HEK293 (cell line): ENCODE measurements around the gene LSMEM2.

Source experiments
- CTCF ChIA-PET: fragments of 350-600 bp; formaldehyde crosslinking; extraction: SDS; loops from one replicate; lab custom pipeline; 2021; ENCODE audit warnings: antibody characterized with exemption; lab: Yijun Ruan, JAX
- POLR2A ChIA-PET: fragments of 300-600 bp; formaldehyde crosslinking; extraction: SDS; loops from one replicate; lab custom pipeline; 2020; ENCODE audit warnings: antibody characterized with exemption, inconsistent platforms; lab: Yijun Ruan, JAX
- H3K27ac ChIP-seq: fragments of 200-500 bp; sonication (Bioruptor generic); 2 replicates; pipeline ENCODE4 v1.5.1; 2014; ENCODE audit warnings: low read depth, low read length, control low read depth, inconsistent platforms; ENCODE audit errors: extremely low read depth
- H3K36me3 ChIP-seq, 2 experiments: fragments of 200-500 bp in 1 of 2; sonication (Bioruptor generic) in 1 of 2; 1 replicate in 1 of 2; 2 replicates in 1 of 2; pipeline ENCODE4 v1.5.1; 2014 to 2017; ENCODE audit warnings: inconsistent platforms in 2 of 2, low read length in 2 of 2; ENCODE audit not compliant: control insufficient read depth in 2 of 2, insufficient read depth in 1 of 2
- H3K4me1 ChIP-seq: fragments of 200-500 bp; sonication (Bioruptor generic); 2 replicates; pipeline ENCODE4 v1.5.1; 2014; ENCODE audit warnings: mild to moderate bottlenecking, low read length, inconsistent platforms; ENCODE audit not compliant: control insufficient read depth, insufficient read depth
- H3K4me3 ChIP-seq: 2 replicates; pipeline ENCODE4 v1.5.1; 2011; ENCODE audit warnings: low read depth, mild to moderate bottlenecking, control low read depth, low read length, moderate library complexity
- H3K9me3 ChIP-seq: fragments of 200-500 bp; sonication (Bioruptor generic); 2 replicates; pipeline ENCODE4 v1.5.1; 2014; ENCODE audit warnings: low read depth, low read length, inconsistent platforms; ENCODE audit not compliant: control insufficient read depth, insufficient read depth
- MEIS1 ChIP-seq: sonication (generic); formaldehyde crosslinking; IDR thresholded peaks from 2 replicates; pipeline ENCODE4 v1.8.1; 2022; ENCODE audit warnings: missing genetic modification reagents, mild to moderate bottlenecking, borderline replicate concordance
- MZF1 ChIP-seq: fragments of 450-650 bp; formaldehyde crosslinking; IDR thresholded peaks from 2 replicates; pipeline ENCODE4 v1.5.1; 2017; ENCODE audit warnings: missing biosample characterization, missing genetic modification characterization, borderline replicate concordance
- TCF7L2 ChIP-seq: IDR thresholded peaks from 2 replicates; pipeline ENCODE4 v1.6.1; 2011; ENCODE audit warnings: low read depth, mild to moderate bottlenecking, inconsistent platforms, low read length, moderate library complexity, borderline replicate concordance
- ZBTB8A ChIP-seq: fragments of 450-650 bp; formaldehyde crosslinking; IDR thresholded peaks from 2 replicates; pipeline ENCODE4 v1.5.1; 2016; ENCODE audit warnings: missing biosample characterization, missing genetic modification characterization
- ZNF10 ChIP-seq: fragments of 450-650 bp; formaldehyde crosslinking; IDR thresholded peaks from 2 replicates; pipeline ENCODE4 v1.5.1; 2017; ENCODE audit warnings: missing biosample characterization, missing genetic modification characterization
- ZNF19 ChIP-seq: fragments of 450-650 bp; formaldehyde crosslinking; IDR thresholded peaks from 2 replicates; pipeline ENCODE4; 2016; ENCODE audit warnings: missing biosample characterization, missing genetic modification characterization, low read depth
- ZNF521 ChIP-seq: fragments of 450-650 bp; formaldehyde crosslinking; IDR thresholded peaks from 2 replicates; pipeline ENCODE4 v1.5.1; 2017; ENCODE audit warnings: missing biosample characterization, mild to moderate bottlenecking, missing genetic modification characterization
- ZNF600 ChIP-seq: fragments of 450-650 bp; formaldehyde crosslinking; IDR thresholded peaks from 2 replicates; pipeline ENCODE4 v1.5.1; 2016; ENCODE audit warnings: missing biosample characterization, missing genetic modification characterization
- ZNF670 ChIP-seq: fragments of 450-650 bp; formaldehyde crosslinking; IDR thresholded peaks from 2 replicates; pipeline ENCODE4 v1.5.1; 2016; ENCODE audit warnings: missing biosample characterization, missing genetic modification characterization, low read depth
- ZNF701 ChIP-seq: fragments of 450-650 bp; formaldehyde crosslinking; IDR thresholded peaks from 2 replicates; pipeline ENCODE4 v1.5.1; 2016; ENCODE audit warnings: missing biosample characterization, missing genetic modification characterization
- TF ChIP-seq, protein P1 (sequence below): fragments of 450-650 bp; formaldehyde crosslinking; IDR thresholded peaks from 2 replicates; pipeline ENCODE4 v1.5.1; 2016; ENCODE audit warnings: missing biosample characterization, missing genetic modification characterization
- TF ChIP-seq, protein P2 (sequence below): fragments of 450-650 bp; formaldehyde crosslinking; IDR thresholded peaks from 2 replicates; pipeline ENCODE4 v1.5.1; 2016; ENCODE audit warnings: missing biosample characterization, missing genetic modification characterization
- TF ChIP-seq, protein P3 (sequence below): fragments of 450-650 bp; formaldehyde crosslinking; IDR thresholded peaks from 2 replicates; pipeline ENCODE4 v1.5.1; 2016; ENCODE audit warnings: missing biosample characterization, missing genetic modification characterization, low read depth
- TF ChIP-seq, protein P4 (sequence below): fragments of 450-650 bp; formaldehyde crosslinking; IDR thresholded peaks from 2 replicates; pipeline ENCODE4 v1.5.1; 2016; ENCODE audit warnings: missing biosample characterization, missing genetic modification characterization, borderline replicate concordance
- TF ChIP-seq, protein P5 (sequence below): fragments of 450-650 bp; formaldehyde crosslinking; optimal IDR thresholded peaks from 2 replicates; pipeline ENCODE3; 2016; ENCODE audit warnings: missing biosample characterization, mild to moderate bottlenecking, missing genetic modification characterization
- TF ChIP-seq, protein P6 (sequence below): fragments of 450-650 bp; formaldehyde crosslinking; IDR thresholded peaks from 2 replicates; pipeline ENCODE4 v1.5.1; 2016; ENCODE audit warnings: missing biosample characterization, missing genetic modification characterization

The LSMEM2 gene

DNA sequence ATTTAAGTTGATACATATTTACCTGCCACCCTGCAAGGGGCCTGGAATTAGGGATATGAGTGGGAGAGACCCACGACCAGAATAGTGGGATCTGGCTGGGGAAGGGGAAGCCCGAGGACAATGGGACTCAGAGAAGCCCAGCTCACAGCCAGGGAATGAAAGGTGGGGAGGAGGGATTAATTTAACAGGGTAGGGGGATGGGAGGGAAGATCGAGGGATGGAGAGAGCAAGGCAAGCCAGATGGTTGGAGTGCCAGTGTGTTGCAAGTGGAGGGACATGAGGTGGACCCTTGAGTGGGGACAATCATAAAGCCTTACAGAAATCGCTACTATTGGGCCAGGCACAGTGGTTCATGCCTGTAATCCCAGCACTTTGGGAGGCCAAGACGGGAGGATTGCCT, 47.3 kb upstream of the LSMEM2 start (continued):
- TF ChIP-seq, protein P1, sequence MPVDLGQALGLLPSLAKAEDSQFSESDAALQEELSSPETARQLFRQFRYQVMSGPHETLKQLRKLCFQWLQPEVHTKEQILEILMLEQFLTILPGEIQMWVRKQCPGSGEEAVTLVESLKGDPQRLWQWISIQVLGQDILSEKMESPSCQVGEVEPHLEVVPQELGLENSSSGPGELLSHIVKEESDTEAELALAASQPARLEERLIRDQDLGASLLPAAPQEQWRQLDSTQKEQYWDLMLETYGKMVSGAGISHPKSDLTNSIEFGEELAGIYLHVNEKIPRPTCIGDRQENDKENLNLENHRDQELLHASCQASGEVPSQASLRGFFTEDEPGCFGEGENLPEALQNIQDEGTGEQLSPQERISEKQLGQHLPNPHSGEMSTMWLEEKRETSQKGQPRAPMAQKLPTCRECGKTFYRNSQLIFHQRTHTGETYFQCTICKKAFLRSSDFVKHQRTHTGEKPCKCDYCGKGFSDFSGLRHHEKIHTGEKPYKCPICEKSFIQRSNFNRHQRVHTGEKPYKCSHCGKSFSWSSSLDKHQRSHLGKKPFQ (tag by site-specific recombination) = no peak
- TF ChIP-seq, protein P2, sequence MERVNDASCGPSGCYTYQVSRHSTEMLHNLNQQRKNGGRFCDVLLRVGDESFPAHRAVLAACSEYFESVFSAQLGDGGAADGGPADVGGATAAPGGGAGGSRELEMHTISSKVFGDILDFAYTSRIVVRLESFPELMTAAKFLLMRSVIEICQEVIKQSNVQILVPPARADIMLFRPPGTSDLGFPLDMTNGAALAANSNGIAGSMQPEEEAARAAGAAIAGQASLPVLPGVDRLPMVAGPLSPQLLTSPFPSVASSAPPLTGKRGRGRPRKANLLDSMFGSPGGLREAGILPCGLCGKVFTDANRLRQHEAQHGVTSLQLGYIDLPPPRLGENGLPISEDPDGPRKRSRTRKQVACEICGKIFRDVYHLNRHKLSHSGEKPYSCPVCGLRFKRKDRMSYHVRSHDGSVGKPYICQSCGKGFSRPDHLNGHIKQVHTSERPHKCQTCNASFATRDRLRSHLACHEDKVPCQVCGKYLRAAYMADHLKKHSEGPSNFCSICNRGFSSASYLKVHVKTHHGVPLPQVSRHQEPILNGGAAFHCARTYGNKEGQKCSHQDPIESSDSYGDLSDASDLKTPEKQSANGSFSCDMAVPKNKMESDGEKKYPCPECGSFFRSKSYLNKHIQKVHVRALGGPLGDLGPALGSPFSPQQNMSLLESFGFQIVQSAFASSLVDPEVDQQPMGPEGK (tag by site-specific recombination) = no peak
- TF ChIP-seq ZNF600 (tag by site-specific recombination) = no peak
- TF ChIP-seq, protein P3, sequence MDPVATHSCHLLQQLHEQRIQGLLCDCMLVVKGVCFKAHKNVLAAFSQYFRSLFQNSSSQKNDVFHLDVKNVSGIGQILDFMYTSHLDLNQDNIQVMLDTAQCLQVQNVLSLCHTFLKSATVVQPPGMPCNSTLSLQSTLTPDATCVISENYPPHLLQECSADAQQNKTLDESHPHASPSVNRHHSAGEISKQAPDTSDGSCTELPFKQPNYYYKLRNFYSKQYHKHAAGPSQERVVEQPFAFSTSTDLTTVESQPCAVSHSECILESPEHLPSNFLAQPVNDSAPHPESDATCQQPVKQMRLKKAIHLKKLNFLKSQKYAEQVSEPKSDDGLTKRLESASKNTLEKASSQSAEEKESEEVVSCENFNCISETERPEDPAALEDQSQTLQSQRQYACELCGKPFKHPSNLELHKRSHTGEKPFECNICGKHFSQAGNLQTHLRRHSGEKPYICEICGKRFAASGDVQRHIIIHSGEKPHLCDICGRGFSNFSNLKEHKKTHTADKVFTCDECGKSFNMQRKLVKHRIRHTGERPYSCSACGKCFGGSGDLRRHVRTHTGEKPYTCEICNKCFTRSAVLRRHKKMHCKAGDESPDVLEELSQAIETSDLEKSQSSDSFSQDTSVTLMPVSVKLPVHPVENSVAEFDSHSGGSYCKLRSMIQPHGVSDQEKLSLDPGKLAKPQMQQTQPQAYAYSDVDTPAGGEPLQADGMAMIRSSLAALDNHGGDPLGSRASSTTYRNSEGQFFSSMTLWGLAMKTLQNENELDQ = no peak
- TF ChIP-seq ZNF19 (tag by site-specific recombination) = no peak
- TF ChIP-seq TCF7L2 = no peak
- TF ChIP-seq, all 188 proteins: peak for 0

DNA sequence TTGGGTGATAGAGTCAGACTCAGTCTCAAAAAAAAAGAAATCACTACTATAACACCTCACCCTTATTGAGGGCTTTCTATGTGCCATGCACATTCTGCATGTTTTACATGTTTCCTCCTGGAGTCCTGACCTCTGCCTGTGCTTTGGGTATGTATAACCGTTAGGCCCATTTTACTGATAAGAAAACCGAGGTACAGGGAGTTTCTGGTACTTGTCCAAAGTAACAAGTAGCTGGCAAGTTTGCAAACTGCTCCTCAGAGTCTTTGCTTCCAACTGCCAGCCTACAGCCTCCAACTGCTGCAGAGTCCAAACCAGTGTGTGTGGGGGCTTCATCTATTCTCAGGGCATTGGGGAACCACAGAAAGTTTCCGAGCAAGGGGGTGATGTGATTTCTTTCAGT, 46.6 kb upstream of the LSMEM2 start:
- peaks cover 5% of the 10 kb centered on the region for H3K4me1 ChIP-seq
- no peak for TF ChIP-seq MZF1
- TF ChIP-seq, protein P4, sequence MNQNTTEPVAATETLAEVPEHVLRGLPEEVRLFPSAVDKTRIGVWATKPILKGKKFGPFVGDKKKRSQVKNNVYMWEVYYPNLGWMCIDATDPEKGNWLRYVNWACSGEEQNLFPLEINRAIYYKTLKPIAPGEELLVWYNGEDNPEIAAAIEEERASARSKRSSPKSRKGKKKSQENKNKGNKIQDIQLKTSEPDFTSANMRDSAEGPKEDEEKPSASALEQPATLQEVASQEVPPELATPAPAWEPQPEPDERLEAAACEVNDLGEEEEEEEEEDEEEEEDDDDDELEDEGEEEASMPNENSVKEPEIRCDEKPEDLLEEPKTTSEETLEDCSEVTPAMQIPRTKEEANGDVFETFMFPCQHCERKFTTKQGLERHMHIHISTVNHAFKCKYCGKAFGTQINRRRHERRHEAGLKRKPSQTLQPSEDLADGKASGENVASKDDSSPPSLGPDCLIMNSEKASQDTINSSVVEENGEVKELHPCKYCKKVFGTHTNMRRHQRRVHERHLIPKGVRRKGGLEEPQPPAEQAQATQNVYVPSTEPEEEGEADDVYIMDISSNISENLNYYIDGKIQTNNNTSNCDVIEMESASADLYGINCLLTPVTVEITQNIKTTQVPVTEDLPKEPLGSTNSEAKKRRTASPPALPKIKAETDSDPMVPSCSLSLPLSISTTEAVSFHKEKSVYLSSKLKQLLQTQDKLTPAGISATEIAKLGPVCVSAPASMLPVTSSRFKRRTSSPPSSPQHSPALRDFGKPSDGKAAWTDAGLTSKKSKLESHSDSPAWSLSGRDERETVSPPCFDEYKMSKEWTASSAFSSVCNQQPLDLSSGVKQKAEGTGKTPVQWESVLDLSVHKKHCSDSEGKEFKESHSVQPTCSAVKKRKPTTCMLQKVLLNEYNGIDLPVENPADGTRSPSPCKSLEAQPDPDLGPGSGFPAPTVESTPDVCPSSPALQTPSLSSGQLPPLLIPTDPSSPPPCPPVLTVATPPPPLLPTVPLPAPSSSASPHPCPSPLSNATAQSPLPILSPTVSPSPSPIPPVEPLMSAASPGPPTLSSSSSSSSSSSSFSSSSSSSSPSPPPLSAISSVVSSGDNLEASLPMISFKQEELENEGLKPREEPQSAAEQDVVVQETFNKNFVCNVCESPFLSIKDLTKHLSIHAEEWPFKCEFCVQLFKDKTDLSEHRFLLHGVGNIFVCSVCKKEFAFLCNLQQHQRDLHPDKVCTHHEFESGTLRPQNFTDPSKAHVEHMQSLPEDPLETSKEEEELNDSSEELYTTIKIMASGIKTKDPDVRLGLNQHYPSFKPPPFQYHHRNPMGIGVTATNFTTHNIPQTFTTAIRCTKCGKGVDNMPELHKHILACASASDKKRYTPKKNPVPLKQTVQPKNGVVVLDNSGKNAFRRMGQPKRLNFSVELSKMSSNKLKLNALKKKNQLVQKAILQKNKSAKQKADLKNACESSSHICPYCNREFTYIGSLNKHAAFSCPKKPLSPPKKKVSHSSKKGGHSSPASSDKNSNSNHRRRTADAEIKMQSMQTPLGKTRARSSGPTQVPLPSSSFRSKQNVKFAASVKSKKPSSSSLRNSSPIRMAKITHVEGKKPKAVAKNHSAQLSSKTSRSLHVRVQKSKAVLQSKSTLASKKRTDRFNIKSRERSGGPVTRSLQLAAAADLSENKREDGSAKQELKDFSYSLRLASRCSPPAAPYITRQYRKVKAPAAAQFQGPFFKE (tag by site-specific recombination) = no peak
- no peak for TF ChIP-seq ZNF521
- no peak for TF ChIP-seq ZNF10 (tag by site-specific recombination)
- TF ChIP-seq ZBTB8A (tag by site-specific recombination) = no peak
- no peak for TF ChIP-seq ZNF670 (tag by site-specific recombination)
- TF ChIP-seq, protein P5, sequence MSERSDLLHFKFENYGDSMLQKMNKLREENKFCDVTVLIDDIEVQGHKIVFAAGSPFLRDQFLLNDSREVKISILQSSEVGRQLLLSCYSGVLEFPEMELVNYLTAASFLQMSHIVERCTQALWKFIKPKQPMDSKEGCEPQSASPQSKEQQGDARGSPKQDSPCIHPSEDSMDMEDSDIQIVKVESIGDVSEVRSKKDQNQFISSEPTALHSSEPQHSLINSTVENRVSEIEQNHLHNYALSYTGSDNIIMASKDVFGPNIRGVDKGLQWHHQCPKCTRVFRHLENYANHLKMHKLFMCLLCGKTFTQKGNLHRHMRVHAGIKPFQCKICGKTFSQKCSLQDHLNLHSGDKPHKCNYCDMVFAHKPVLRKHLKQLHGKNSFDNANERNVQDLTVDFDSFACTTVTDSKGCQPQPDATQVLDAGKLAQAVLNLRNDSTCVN (tag by site-specific recombination) = no peak
- TF ChIP-seq ZNF701 = no peak
- TF ChIP-seq, protein P6, sequence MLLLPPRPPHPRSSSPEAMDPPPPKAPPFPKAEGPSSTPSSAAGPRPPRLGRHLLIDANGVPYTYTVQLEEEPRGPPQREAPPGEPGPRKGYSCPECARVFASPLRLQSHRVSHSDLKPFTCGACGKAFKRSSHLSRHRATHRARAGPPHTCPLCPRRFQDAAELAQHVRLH (tag by site-specific recombination) = no peak
- TF ChIP-seq MEIS1 = no peak
- no peak overlapping the region for H3K4me3 ChIP-seq
- no peak overlapping the region for H3K27ac ChIP-seq
- no peaks in the 10 kb centered on the region for H3K9me3 ChIP-seq
- ChIA-PET POLR2A (interaction anchor here (0.5 to 2.0 kb wide), 2 partner anchors 96 to 1077 kb away, joined by 4 to 9 read pairs; partner anchors contain the start of gene TUSC2), CTCF (interaction anchor here (1.8 kb wide), 1 partner anchor 14 kb away, joined by 8 read pairs; no protein-coding TSS in a partner anchor)
- H3K36me3 ChIP-seq = no peaks in the 10 kb centered on the region
